ENCODE measurements around the gene FAM168B. TPM values are rescaled to one million over a fixed set of nuclear protein-coding genes. Genes with fewer than 3 reads are reported as not detected.

The FAM168B gene
- polyA plus RNA-seq, 1 donor (not counting 4 experiments of a cell fraction or from before 2014, with no cell fraction given) = 50.8 TPM

DNA sequence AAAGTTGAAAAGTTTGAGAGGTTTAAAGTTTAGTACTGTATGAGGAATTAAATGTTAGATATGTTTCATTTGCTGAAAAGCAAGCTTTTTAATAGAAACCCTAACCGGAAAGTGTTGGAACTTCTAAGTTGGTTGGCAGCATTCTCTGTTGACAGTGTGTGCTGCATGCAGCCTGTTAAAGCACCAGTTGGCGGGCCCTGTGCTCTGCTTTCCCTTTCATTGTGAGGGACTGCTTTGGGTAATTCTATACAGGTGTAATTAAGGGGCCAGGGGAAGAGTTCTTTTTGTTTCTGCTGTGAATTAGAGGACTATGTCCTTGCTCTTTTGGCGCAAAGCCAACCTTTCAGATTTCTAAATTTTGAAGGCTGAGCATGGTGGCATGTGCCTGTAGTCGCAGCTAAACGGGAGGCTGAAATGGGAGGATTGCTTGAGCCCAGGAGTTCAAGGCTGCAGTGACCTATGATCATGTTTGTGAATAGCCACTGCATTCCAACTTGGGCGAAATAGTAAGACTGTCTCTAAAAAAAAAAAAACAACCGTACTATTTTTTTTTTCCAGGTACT lies 32.0 kb upstream of the FAM168B start:
- H3K4me3 ChIP-seq (ENCODE audit: control insufficient read depth in 2 of 3, extremely low read depth in 1 of 3, insufficient read depth in 2 of 3, low read depth in 1 of 3, low read length in 3 of 3) = no peak overlapping the region
- dilution Hi-C loops (cut with MboI; ENCODE audit: extremely low pct_ligation_motif_present, low sequenced_read_pairs) = no loop called here

DNA sequence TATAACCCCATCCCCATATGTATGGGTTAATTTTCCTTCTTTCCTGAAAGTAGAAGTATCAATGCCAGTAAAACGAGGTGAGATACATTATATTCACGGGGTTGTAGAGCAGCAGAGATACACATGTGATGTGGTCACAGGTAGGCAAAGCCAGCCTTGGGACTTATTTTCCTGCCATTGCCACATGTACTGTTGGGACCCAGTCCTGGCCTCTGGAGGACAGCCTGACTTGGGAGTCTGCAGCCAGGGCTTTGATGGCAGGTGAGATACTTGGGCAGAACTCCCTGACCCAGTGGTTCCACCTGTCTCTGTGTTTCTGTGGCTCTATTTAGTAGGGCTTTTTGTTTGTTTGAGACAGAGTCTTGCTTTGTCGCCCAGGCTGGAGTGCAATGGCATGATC lies 29.9 kb upstream of the FAM168B start:
- DNase-seq (ENCODE audit: low read depth, low spot score) (no peak), FAIRE-seq (no peak)
- H3K4me2 ChIP-seq (ENCODE audit: control insufficient read depth, extremely low read depth, insufficient read depth, low read depth, low read length) = no peak overlapping the region
- H2AFZ ChIP-seq (ENCODE audit: control insufficient read depth, low read length) = no peak overlapping the region
- no peaks in the 10 kb centered on the region for H3K4me1 ChIP-seq (ENCODE audit: control insufficient read depth, extremely low read depth, insufficient read depth, low read length)
- dilution Hi-C loops (cut with MboI; ENCODE audit: extremely low pct_ligation_motif_present, low sequenced_read_pairs) = no loop called here
- no peak overlapping the region for H3K9ac ChIP-seq (ENCODE audit: control insufficient read depth, extremely low read depth, insufficient read depth, low read length)
- TF ChIP-seq EZH2 (IDR thresholded peaks at IDR 0.05; ENCODE audit: low read length) = no peak
- TF ChIP-seq, protein P1, sequence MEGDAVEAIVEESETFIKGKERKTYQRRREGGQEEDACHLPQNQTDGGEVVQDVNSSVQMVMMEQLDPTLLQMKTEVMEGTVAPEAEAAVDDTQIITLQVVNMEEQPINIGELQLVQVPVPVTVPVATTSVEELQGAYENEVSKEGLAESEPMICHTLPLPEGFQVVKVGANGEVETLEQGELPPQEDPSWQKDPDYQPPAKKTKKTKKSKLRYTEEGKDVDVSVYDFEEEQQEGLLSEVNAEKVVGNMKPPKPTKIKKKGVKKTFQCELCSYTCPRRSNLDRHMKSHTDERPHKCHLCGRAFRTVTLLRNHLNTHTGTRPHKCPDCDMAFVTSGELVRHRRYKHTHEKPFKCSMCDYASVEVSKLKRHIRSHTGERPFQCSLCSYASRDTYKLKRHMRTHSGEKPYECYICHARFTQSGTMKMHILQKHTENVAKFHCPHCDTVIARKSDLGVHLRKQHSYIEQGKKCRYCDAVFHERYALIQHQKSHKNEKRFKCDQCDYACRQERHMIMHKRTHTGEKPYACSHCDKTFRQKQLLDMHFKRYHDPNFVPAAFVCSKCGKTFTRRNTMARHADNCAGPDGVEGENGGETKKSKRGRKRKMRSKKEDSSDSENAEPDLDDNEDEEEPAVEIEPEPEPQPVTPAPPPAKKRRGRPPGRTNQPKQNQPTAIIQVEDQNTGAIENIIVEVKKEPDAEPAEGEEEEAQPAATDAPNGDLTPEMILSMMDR (optimal IDR thresholded peaks at IDR 0.05 in 1 of 3, IDR thresholded peaks at IDR 0.05 in 1 of 3, conservative IDR thresholded peaks at IDR 0.05 in 1 of 3; ENCODE audit: extremely low read depth in 1 of 3, insufficient read depth in 2 of 3, low read length in 3 of 3) = no peak
- H3K9me3 ChIP-seq (ENCODE audit: control insufficient read depth, low read depth, low read length) = no peaks in the 10 kb centered on the region
- H3K27ac ChIP-seq (ENCODE audit: control insufficient read depth, insufficient read depth, low read length) = no peak overlapping the region
- peaks cover 21% of the 10 kb centered on the region in 2 experiments for H3K36me3 ChIP-seq (ENCODE audit: control insufficient read depth in 2 of 2, extremely low read depth in 1 of 2, insufficient read depth in 2 of 2, low read length in 2 of 2)
- H3K27me3 ChIP-seq (ENCODE audit: control insufficient read depth, extremely low read depth, insufficient read depth, low read length) = no peaks in the 10 kb centered on the region
- H4K20me1 ChIP-seq (ENCODE audit: control insufficient read depth, extremely low read depth, insufficient read depth, low read length) = no peaks in the 10 kb centered on the region
- no peaks in the 10 kb centered on the region for H3K9me1 ChIP-seq (ENCODE audit: control insufficient read depth, extremely low read depth, insufficient read depth, low read length)
- H3K79me2 ChIP-seq (ENCODE audit: control insufficient read depth, insufficient read depth, low read length) = peaks cover 41% of the 10 kb centered on the region
- H3K4me3 ChIP-seq (ENCODE audit: control insufficient read depth in 2 of 3, extremely low read depth in 1 of 3, insufficient read depth in 2 of 3, low read depth in 1 of 3, low read length in 3 of 3) = no peak overlapping the region

More for the DNA sequence above, 32.0 kb upstream of the FAM168B start:
- H3K27ac ChIP-seq (ENCODE audit: control insufficient read depth, insufficient read depth, low read length) = no peak overlapping the region
- no peak overlapping the region for H3K9ac ChIP-seq (ENCODE audit: control insufficient read depth, extremely low read depth, insufficient read depth, low read length)
- H3K4me2 ChIP-seq (ENCODE audit: control insufficient read depth, extremely low read depth, insufficient read depth, low read depth, low read length) = no peak overlapping the region
- H3K4me1 ChIP-seq (ENCODE audit: control insufficient read depth, extremely low read depth, insufficient read depth, low read length) = no peaks in the 10 kb centered on the region
- no peaks in the 10 kb centered on the region for H3K9me1 ChIP-seq (ENCODE audit: control insufficient read depth, extremely low read depth, insufficient read depth, low read length)
- H3K27me3 ChIP-seq (ENCODE audit: control insufficient read depth, extremely low read depth, insufficient read depth, low read length) = no peaks in the 10 kb centered on the region
- TF ChIP-seq EZH2 (IDR thresholded peaks at IDR 0.05; ENCODE audit: low read length) = no peak
- H3K79me2 ChIP-seq (ENCODE audit: control insufficient read depth, insufficient read depth, low read length) = peaks cover 30% of the 10 kb centered on the region
- H3K36me3 ChIP-seq (ENCODE audit: control insufficient read depth in 2 of 2, extremely low read depth in 1 of 2, insufficient read depth in 2 of 2, low read length in 2 of 2) = peaks cover 22 to 27% of the 10 kb centered on the region in 2 experiments
- no peak for DNase-seq (ENCODE audit: low read depth, low spot score)
- H3K9me3 ChIP-seq (ENCODE audit: control insufficient read depth, low read depth, low read length) = no peaks in the 10 kb centered on the region
- no peak overlapping the region for H2AFZ ChIP-seq (ENCODE audit: control insufficient read depth, low read length)
- FAIRE-seq = no peak
- no peaks in the 10 kb centered on the region for H4K20me1 ChIP-seq (ENCODE audit: control insufficient read depth, extremely low read depth, insufficient read depth, low read length)

DNA sequence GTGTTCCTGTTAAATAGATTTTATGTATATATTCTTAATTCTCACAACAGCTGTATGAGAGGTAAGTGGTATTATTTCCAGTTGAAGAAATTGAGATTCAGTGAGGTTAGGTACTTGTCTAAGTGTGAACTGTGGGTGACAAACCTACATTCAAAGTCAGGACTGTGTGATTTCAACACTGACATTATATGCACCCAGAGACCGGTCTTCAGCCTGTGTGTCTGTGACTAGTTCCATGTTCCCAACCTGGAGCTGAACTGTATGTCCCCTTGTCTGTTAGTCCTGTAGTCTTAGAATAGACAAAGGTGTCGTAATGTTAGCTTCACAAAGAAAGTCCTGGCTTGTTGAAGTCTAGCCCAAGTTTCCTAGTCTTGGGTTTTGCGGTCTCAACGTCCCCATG lies 29.2 kb upstream of the FAM168B start:
- DNase-seq (ENCODE audit: low read depth, low spot score) (no peak), FAIRE-seq (no peak)
- Histone ChIP-seq H3K4me2 (ENCODE audit: control insufficient read depth, extremely low read depth, insufficient read depth, low read depth, low read length) (no peak overlapping the region), H3K4me3 (ENCODE audit: control insufficient read depth in 2 of 3, extremely low read depth in 1 of 3, insufficient read depth in 2 of 3, low read depth in 1 of 3, low read length in 3 of 3) (no peak overlapping the region), H2AFZ (ENCODE audit: control insufficient read depth, low read length) (no peak overlapping the region), H3K9me1 (ENCODE audit: control insufficient read depth, extremely low read depth, insufficient read depth, low read length) (no peaks in the 10 kb centered on the region), H3K79me2 (ENCODE audit: control insufficient read depth, insufficient read depth, low read length) (peaks cover 48% of the 10 kb centered on the region), H3K27me3 (ENCODE audit: control insufficient read depth, extremely low read depth, insufficient read depth, low read length) (no peaks in the 10 kb centered on the region), H3K9ac (ENCODE audit: control insufficient read depth, extremely low read depth, insufficient read depth, low read length) (no peak overlapping the region), H3K9me3 (ENCODE audit: control insufficient read depth, low read depth, low read length) (no peaks in the 10 kb centered on the region), H3K36me3 (ENCODE audit: control insufficient read depth in 2 of 2, extremely low read depth in 1 of 2, insufficient read depth in 2 of 2, low read length in 2 of 2) (peaks cover 15 to 21% of the 10 kb centered on the region in 2 experiments), H3K4me1 (ENCODE audit: control insufficient read depth, extremely low read depth, insufficient read depth, low read length) (no peaks in the 10 kb centered on the region), H3K27ac (ENCODE audit: control insufficient read depth, insufficient read depth, low read length) (no peak overlapping the region), H4K20me1 (ENCODE audit: control insufficient read depth, extremely low read depth, insufficient read depth, low read length) (no peaks in the 10 kb centered on the region)
- dilution Hi-C loops (cut with MboI; ENCODE audit: extremely low pct_ligation_motif_present, low sequenced_read_pairs) = no loop called here
- no peak for TF ChIP-seq EZH2 (IDR thresholded peaks at IDR 0.05; ENCODE audit: low read length)
- TF ChIP-seq, protein P1 (optimal IDR thresholded peaks at IDR 0.05 in 1 of 3, IDR thresholded peaks at IDR 0.05 in 1 of 3, conservative IDR thresholded peaks at IDR 0.05 in 1 of 3; ENCODE audit: extremely low read depth in 1 of 3, insufficient read depth in 2 of 3, low read length in 3 of 3) = no peak

Measured in keratinocyte (primary cell).